NCI-H2081 (cell line): ENCODE data around the gene ZNF423.
"Not testable (repeated sequence)": the region's sequence is repeated elsewhere in the genome, so short reads cannot be mapped to it uniquely, and the experiment has no call there.

Source experiments
- DNase-seq, 2 experiments: peaks; one replicate each; lab custom pipeline; 2025; lab: John Stamatoyannopoulos, UW

The ZNF423 gene

DNA sequence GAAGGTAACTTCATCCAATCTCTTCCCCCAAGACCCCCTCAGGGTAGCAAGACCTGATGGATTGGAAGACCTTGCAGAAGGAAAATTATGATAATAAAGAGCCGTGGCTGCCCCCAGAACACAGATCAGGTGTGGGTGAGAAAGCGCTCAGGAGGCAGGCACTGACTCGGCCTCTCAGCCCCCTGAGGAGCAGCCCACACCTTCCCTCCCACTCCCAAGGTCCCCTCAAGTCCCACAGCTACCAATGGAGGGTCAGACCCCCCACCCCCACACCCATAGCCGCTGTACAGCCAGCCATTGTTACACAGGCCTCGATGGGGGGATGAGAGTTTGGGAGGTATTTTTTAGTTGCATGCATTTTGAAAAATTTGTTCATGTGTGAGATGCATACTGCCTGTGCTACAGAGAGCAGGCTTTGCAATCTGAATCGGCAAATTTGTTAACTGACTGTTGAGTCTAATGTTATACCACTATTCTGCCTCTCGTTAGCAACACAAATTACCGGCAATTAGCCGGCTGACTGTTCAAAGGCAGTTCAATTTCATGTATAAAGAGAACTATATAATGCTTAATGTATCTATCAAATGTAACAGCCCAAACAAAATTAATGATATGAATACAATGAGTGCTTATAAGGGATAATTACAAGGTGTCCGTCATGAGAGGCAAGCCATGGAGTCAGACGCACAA lies 270.6 kb downstream of the ZNF423 start:
- no peak for DNase-seq

- no peak for DNase-seq
Observed at GRCh38 chr16:49583911-49584310, 272.0 kb downstream of the ZNF423 start.

GRCh38 chr16:49581630-49582298 lies 274.1 kb downstream of the ZNF423 start:
- no peak for DNase-seq

DNA sequence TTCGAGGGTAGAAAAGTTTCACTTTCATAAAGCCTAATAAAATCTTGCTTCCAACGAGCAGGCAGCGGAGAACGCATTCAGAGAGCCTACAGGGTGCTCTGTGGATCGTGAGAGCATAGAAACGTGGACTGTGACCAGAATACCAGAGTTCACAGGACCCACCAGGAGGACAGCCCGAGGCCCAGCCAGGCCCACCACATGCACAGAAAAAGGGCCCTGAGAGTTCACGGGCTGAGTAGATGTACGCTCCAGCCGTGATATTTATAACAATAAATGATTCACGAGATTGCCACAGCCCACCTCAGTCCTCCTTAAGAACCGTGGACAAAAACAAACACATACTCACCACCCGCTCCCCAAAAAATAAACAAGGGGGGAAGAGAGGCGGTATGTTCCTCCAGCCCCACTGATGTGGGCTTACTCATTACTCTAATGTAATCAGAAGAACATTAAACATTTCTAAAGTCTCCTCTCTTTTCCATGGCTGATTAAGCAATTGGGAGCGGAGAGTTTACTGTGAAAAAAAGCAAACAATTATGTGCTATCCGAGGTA lies 275.1 kb downstream of the ZNF423 start:
- no peak for DNase-seq

DNA sequence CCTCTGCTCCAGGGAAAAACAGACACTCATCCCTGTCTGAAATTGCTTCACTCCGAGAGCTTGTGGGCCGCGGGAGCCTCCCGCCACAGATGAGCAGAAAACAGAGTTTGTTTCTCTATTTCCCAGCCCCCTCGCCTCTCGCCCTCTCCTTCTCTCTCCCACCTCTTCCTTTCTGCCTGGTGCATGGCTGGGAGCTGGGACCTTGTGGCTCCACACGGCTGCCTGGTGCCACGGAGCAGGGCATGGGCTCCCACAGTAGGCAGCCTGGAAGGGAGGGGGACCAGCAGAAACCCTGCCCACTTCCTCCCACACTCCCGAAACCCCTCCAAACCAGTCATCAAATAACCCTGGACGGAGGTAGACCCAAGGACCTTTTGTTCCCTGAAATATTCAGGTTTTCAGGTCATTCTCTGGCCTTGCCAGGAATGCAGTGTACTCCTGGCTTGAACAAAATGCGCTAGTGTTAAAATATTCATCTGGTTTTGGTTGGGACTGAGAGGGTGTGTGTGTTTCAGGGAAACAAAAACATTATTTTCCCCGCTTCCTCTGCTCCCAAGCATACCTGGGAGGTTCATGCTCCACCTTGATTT lies 277.4 kb downstream of the ZNF423 start:
- DNase-seq = no peak

- DNase-seq = no peak
Observed at GRCh38 chr16:49578018-49578417, 277.9 kb downstream of the ZNF423 start.

DNA sequence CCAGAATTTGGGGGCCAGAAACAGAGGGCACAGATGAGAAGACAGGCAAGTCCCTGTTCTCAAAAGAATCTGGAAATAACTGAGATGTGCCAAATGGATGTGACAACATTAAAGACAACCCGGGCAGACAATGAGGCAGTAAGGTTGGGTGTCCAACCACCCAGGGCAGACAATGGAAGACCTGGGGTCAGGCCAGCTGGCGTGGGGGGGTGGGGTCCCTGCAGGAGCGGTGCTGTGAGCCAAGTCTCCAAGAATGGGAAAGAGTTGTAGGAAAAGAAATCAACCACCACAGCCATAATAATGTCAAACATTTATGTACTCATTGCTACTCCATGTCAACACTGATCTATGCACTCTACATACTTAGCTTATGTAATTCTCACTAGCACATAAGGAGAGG lies 279.0 kb downstream of the ZNF423 start:
- DNase-seq = no peak

DNA sequence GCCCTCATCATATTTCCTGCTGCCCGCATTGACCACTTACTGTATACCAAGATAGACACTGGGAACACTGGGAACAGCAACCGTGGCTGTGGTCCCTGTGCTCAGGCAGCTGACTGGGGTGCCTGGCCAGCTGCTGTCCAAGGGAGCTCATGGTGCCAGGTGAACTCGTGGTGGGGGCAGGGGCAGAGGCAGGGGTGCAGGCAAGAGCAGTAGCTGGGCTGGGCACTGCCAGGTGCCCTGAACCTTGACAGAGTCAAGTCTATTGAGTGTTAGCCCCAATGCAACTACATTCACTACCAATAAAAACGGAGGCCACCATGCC lies 279.8 kb downstream of the ZNF423 start:
- DNase-seq = no peak

DNA sequence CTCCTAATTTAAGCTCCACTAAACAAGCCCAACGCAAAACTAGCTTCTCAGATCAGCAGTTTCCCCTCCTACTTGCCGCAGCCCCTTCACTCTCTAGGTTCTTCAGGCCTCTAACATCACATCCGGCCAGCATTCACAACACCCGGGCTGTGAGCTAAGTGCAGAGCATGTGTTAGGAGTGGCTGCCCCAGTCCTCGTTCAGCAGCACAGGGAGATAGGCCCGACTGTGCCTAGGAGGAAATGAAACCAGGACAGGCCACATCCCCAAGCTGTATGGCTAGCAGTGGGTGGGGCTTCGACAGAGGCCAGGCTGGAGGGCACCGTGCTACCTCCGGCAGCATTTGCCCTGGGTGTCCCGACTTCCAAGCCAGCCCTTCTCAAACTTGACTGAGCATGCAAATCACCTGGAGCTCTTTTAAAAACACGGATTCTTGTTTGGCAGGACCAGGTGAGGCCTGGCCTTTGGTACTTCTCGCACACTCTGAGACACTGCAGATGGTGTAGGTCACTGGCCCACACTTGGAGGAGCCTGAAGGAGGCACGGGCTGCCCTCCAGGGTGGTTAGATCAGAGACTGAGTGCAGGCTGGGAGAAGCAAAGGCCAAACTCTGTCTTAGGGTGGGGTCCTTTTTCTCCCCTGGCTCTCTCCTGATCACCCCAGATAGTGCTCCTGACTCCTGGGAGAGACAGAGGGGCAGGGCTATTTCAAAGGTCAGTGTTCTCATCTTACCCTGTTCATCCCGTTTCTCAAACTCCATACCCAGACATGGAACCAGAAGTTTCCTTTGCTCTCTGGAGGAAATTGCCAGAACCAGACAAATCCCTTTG lies 280.4 kb downstream of the ZNF423 start:
- DNase-seq = no peak

DNA sequence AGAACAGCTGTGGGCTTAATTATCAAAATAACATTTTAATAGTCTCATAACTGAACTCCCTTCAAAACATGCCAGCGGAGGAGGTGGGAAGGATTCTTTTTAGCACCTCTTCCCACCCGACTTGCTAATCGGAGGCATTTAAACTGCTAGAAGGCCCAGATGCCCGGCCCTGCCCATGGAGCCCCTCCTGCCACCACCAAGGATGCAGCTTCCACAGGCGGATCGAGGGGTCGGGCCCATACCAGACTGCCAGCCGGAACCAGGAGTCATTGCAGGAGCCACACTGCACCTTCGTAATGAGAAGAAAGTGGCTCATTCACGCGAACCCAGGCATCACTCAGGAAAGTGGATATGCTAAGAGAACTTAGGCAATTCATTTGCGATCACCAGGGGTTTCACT lies 281.1 kb downstream of the ZNF423 start:
- DNase-seq = no peak

- no peak for DNase-seq
Observed at GRCh38 chr16:49567950-49568349, 288.0 kb downstream of the ZNF423 start.

DNA sequence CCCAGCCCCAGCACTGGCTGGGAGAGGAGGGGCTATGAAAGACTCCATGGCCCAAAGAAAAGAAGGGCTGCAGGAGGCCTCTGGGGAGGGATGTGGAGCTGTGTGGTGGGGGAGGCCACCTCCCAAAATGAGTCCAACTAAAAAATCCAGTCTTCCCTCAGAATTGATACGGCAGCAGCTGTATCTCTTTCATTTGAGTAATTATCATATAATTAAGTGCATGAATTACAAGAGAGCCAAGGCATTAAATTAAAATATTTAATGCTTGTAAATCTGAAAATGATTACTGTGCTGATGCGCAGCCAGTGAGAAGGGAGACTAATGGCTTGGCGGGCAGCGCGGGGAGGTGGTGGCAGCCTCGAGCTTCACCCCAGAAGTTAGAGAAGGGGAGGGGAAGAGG lies 289.5 kb downstream of the ZNF423 start:
- DNase-seq = no peak

- no peak for DNase-seq
Observed at GRCh38 chr16:49564496-49565229, 291.2 kb downstream of the ZNF423 start.

DNA sequence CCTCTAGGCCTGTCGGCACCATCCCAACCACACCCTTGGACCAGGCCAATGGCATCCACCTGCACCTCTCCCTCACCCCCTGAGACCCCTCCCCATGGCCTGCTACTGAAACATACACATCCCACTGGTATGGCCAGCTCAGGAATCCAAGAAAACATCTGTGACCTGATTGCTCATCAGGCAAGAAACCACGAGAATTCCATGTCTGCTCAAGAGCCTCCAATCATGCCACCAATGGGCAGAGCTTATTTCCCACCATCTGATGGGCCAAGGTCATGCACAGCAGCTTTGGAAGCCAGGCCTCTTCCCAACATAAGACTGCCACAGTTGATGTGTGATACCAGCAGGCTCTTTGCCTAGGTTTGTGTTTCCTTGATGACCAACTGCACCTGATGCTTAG lies 292.2 kb downstream of the ZNF423 start:
- no peak for DNase-seq

DNA sequence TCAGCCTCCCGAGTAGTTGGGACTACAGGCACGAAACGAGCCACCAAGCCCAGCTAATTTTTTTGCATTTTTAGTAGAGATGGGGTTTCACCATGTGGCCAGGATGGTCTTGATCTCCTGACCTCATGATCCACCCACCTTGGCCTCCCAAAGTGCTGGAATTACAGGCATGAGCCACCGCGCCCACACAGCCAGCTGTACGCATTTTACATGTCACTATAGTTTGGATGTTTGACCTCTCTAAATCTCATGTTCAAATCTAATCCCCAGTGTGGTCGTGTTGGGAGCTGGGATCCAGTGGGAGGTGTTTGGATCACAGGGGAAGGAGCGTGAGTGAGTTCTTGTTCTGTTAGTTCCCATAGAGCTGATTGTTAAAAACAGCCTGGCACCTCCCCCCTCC lies 293.0 kb downstream of the ZNF423 start:
- DNase-seq = not testable (repeated sequence)

- DNase-seq = no peak
Observed at GRCh38 chr16:49562228-49562627, 293.7 kb downstream of the ZNF423 start.

DNA sequence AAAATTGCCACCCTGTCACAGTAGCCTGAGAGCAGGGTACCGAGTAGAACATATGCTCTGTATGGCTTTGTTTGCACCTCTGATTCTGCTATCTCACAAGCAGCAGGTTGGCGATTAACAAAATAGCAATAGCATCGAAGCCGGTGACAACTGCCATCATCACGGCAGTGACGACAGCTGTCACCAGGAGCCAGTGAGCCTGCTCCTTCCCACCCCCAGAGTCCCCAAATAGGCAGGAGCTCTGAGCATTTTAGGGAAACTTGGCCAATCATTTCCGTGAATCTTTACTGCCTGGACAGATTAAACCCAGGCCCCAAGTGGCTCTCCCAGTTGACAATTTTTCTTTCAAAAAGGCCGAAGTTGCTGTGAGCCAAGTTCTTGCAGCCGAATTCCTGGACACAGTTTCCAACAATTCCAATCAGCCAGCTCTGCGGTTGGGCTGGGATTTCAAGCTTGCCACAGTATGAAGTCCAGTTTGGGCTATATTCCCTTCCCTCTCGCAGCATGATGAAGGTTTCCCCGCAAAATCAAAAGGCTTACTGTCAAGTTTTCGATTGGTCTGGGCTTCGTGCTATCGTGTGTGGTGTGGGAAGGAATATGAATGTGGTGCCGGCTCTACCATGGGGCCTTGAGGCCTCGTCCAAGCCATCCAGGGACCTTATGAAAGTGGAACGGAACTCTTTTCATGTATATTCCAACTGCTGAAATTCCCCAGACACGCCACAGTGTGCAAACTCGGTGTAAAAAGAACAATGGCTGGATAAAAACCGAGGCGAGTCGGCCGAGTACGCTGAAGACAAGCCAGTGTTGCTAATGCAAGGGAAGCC lies 295.7 kb downstream of the ZNF423 start:
- DNase-seq = no peak

GRCh38 chr16:49559242-49559641 lies 296.7 kb downstream of the ZNF423 start:
- DNase-seq = no peak

GRCh38 chr16:49558451-49558850 lies 297.5 kb downstream of the ZNF423 start:
- no peak for DNase-seq

DNA sequence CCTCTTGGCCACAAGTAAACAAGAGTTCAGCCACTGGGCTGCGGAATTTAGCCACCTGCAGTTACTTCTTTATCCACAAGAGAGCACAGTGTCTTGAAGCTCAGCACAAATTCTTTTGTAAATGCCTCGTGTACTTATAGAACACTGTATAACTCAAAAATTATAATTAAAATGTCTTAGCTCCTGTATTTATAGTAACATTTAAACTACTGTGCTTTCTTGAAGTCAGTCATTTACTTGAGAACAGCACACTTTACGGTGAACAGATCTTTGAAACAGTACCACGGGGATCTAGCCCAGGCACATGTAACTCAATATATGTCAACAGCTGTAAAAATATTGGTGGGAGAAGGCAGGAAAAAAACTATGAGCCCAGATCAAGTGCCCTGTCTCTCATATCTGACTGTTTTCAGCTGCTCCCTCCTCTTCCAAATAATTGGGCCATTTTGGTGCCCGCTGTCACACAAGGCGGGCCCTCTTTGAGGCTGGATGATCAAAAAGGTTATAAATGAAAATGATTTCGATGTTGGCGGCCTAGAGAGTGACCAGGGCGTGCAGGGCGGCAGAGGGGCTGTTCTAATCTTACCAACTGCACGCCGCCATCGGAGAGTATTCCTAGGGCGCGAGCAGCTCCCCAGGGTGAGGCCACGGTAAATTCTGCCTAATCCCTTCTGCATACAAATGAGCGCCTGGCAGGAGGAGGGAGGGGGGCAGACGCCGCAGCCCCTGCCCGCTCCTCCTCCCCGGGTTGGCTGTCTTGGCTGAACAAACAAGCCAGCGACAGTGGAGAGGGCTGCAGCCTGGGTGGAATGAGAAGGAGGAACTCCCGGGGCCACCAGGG lies 299.1 kb downstream of the ZNF423 start:
- DNase-seq = no peak
